ENCODE results near the gene PPAT. TPM values are rescaled to one million over a fixed set of nuclear protein-coding genes. Genes with fewer than 3 reads are reported as not detected.

PPAT gene
- total and polyA plus RNA-seq, 2 experiments from 2014 or later: 63.0 to 96.8 TPM

DNA sequence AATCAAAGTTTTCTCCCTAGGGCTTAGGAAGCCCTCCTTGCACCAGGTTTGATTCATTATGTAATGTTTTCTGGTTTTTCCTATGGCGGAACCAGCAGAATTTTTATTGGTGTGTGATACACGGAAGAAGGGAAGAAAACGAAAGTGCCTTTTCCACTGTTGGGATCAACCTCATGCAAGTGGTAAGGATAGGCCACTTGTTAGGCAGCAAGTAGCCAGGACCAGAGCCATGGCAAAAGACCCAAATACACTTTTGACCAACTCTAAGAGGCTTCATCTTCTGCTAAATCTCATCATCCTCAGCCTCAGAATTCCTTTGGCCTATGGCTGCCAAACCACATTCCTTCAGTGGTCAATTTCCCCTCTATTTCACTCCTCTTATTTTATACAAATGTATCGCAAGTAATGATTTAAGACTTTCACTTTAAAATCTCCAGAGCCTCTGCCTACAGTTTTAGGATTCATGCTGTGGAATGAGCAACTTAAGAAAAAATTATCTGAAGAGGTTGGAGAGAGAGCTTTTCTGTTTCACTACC, 21.2 kb downstream of the PPAT start (continued):
- TF ChIP-seq, protein P1, sequence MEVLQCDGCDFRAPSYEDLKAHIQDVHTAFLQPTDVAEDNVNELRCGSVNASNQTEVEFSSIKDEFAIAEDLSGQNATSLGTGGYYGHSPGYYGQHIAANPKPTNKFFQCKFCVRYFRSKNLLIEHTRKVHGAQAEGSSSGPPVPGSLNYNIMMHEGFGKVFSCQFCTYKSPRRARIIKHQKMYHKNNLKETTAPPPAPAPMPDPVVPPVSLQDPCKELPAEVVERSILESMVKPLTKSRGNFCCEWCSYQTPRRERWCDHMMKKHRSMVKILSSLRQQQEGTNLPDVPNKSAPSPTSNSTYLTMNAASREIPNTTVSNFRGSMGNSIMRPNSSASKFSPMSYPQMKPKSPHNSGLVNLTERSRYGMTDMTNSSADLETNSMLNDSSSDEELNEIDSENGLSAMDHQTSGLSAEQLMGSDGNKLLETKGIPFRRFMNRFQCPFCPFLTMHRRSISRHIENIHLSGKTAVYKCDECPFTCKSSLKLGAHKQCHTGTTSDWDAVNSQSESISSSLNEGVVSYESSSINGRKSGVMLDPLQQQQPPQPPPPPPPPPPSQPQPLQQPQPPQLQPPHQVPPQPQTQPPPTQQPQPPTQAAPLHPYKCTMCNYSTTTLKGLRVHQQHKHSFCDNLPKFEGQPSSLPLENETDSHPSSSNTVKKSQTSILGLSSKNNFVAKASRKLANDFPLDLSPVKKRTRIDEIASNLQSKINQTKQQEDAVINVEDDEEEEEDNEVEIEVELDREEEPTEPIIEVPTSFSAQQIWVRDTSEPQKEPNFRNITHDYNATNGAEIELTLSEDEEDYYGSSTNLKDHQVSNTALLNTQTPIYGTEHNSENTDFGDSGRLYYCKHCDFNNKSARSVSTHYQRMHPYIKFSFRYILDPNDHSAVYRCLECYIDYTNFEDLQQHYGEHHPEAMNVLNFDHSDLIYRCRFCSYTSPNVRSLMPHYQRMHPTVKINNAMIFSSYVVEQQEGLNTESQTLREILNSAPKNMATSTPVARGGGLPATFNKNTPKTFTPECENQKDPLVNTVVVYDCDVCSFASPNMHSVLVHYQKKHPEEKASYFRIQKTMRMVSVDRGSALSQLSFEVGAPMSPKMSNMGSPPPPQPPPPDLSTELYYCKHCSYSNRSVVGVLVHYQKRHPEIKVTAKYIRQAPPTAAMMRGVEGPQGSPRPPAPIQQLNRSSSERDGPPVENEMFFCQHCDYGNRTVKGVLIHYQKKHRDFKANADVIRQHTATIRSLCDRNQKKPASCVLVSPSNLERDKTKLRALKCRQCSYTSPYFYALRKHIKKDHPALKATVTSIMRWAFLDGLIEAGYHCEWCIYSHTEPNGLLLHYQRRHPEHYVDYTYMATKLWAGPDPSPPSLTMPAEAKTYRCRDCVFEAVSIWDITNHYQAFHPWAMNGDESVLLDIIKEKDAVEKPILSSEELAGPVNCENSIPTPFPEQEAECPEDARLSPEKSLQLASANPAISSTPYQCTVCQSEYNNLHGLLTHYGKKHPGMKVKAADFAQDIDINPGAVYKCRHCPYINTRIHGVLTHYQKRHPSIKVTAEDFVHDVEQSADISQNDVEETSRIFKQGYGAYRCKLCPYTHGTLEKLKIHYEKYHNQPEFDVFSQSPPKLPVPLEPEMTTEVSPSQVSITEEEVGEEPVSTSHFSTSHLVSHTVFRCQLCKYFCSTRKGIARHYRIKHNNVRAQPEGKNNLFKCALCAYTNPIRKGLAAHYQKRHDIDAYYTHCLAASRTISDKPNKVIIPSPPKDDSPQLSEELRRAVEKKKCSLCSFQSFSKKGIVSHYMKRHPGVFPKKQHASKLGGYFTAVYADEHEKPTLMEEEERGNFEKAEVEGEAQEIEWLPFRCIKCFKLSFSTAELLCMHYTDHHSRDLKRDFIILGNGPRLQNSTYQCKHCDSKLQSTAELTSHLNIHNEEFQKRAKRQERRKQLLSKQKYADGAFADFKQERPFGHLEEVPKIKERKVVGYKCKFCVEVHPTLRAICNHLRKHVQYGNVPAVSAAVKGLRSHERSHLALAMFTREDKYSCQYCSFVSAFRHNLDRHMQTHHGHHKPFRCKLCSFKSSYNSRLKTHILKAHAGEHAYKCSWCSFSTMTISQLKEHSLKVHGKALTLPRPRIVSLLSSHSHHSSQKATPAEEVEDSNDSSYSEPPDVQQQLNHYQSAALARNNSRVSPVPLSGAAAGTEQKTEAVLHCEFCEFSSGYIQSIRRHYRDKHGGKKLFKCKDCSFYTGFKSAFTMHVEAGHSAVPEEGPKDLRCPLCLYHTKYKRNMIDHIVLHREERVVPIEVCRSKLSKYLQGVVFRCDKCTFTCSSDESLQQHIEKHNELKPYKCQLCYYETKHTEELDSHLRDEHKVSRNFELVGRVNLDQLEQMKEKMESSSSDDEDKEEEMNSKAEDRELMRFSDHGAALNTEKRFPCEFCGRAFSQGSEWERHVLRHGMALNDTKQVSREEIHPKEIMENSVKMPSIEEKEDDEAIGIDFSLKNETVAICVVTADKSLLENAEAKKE (CRISPR knock-in tag; IDR thresholded peaks at IDR 0.05): no peak
- no peak for TF ChIP-seq NANOG (IDR thresholded peaks at IDR 0.05; ENCODE audit: borderline replicate concordance)
- TF ChIP-seq ZNF331 (CRISPR knock-in tag; IDR thresholded peaks at IDR 0.05; ENCODE audit: low read depth): no peak
- TF ChIP-seq JUNB (IDR thresholded peaks at IDR 0.05; ENCODE audit: unreplicated experiment): no peak

DNA sequence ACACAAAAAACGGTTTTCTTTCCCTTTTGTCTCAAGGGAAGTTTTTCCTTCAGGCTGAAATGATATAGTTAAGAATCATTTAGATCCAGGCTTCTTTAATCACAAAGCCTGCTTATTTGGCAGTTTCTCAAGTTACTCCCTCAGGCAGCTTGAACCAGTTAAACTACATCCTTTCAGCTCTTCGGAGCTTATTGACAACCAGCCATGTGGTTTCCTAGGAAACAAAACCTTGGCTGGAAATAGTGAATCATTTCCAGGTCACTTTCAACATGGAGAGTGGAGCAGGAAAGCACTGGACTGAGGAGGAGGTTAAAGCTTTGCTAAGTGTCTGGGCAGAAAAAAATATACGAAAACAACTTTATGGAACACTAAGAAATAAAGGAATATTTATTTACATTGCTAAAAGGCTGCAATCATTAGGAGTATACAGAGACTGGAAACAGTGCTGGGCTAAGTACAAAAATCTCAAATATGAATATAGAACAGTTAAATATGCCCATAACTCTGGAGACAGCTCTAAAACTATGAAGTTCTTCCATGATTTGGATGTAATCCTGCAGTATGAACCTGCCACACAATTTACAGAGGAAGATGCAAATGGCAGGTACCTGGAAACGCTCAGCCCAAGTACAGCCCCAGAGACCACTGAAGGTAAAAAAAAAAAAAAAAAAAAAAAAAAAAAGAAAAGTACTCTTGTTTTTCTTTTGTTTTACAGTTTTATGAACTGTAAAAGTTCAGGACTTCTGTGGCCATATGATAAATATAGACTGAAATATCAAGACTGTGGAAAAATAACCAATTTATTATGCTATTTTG, 25.0 kb downstream of the PPAT start:
- Histone ChIP-seq H3K4me3 (no peak overlapping the region; the same call in 1 of the 2 replicates), H3K27ac (ENCODE audit: low read depth) (peak overlapping the region; percentile 60), H3K79me2 (replicated peaks; ENCODE audit: insufficient read depth) (peaks cover 93% of the 10 kb centered on the region), H3K9me2 (ENCODE audit: insufficient read depth) (no peaks in the 10 kb centered on the region), H3F3A (replicated peaks; ENCODE audit: low read depth) (no peaks in the 10 kb centered on the region), H3K27me3 (ENCODE audit: insufficient read depth) (no peaks in the 10 kb centered on the region), H4K20me1 (replicated peaks; ENCODE audit: insufficient read depth) (peaks cover 15% of the 10 kb centered on the region; the same call in 1 of the 2 replicates), H2AFZ (no peak overlapping the region), H3K4me1 (ENCODE audit: insufficient read depth) (peaks cover 34% of the 10 kb centered on the region), H3K4me2 (peak overlapping the region; percentile 31), H3K36me3 (ENCODE audit: insufficient read depth) (peaks cover 16% of the 10 kb centered on the region; the same call in 1 of the 2 replicates)
- TF ChIP-seq CREB1 (CRISPR knock-in tag; IDR thresholded peaks at IDR 0.05; ENCODE audit: low read depth) (no peak), JUNB (IDR thresholded peaks at IDR 0.05; ENCODE audit: unreplicated experiment) (no peak), ZNF114 (CRISPR knock-in tag; IDR thresholded peaks at IDR 0.05) (no peak), EZH2 (IDR thresholded peaks at IDR 0.05; ENCODE audit: low read depth, unreplicated experiment) (no peak)
- Mint-ChIP-seq H3K9me3 (no peaks in the 10 kb centered on the region), H3K4me1 (peaks cover 52% of the 10 kb centered on the region), H3K4me3 (peak overlapping the region; percentile 45), H3K36me3 (ENCODE audit: low read depth) (peaks cover 21% of the 10 kb centered on the region), H3K27me3 (ENCODE audit: insufficient read depth, low read depth, poor library complexity) (peaks cover 2% of the 10 kb centered on the region), H3K27ac (peak overlapping the region; percentile 92)
- peak; percentile 88 for ATAC-seq
- DNase-seq (ENCODE audit: low spot score): peak; percentile 94

Measured in GM23338 (cell line).